Amygdala (tissue), 56 donors: ENCODE data around the gene LRRC4B.

Source experiments
- DNase-seq, 56 donors: peaks; one replicate each; lab custom pipeline; 2025; lab: John Stamatoyannopoulos, UW

Gene LRRC4B

GRCh38 chr19:50510700-50511068 is 57.6 kb downstream of the LRRC4B start:
- peak in 8 of 56 donors; percentile 86 to 98 (median 91) for DNase-seq

GRCh38 chr19:50510121-50510670 is 58.0 kb downstream of the LRRC4B start:
- peak in 11 of 56 donors; percentile 21 to 67 (median 39) for DNase-seq

GRCh38 chr19:50509366-50509765 is 58.9 kb downstream of the LRRC4B start:
- no peak for DNase-seq

- no peak for DNase-seq
Observed at GRCh38 chr19:50508843-50509190, 59.4 kb downstream of the LRRC4B start.

- no peak for DNase-seq
Observed at GRCh38 chr19:50507376-50507775, 60.9 kb downstream of the LRRC4B start.

- no peak for DNase-seq
Observed at GRCh38 chr19:50506700-50507099, 61.5 kb downstream of the LRRC4B start.

GRCh38 chr19:50505856-50506611 is 62.2 kb downstream of the LRRC4B start:
- DNase-seq = no peak

GRCh38 chr19:50501568-50502475 is 66.4 kb downstream of the LRRC4B start:
- no peak for DNase-seq

- no peak for DNase-seq
Observed at GRCh38 chr19:50501186-50501567, 67.1 kb downstream of the LRRC4B start.

GRCh38 chr19:50500753-50501151 is 67.5 kb downstream of the LRRC4B start:
- DNase-seq = peak in 1 of 56 donors; percentile 72

- DNase-seq = peak in 29 of 56 donors; percentile 16 to 72 (median 43)
Observed at GRCh38 chr19:50500060-50500752, 68.0 kb downstream of the LRRC4B start.

GRCh38 chr19:50498219-50499056 is 69.8 kb downstream of the LRRC4B start:
- DNase-seq = no peak

- DNase-seq = no peak
Observed at GRCh38 chr19:50497022-50497405, 71.2 kb downstream of the LRRC4B start.

- peak in 55 of 56 donors; percentile 41 to 97 (median 90) for DNase-seq
Observed at GRCh38 chr19:50496189-50497021, 71.8 kb downstream of the LRRC4B start.

- DNase-seq = no peak
Observed at GRCh38 chr19:50495020-50495531, 73.2 kb downstream of the LRRC4B start.

- DNase-seq = no peak
Observed at GRCh38 chr19:50494186-50495019, 73.8 kb downstream of the LRRC4B start.

GRCh38 chr19:50493171-50493570 is 75.1 kb downstream of the LRRC4B start:
- DNase-seq = no peak
